GM23338 (cell line): Measurements from ENCODE around the gene CDKAL1. TPM values are rescaled to one million over a fixed set of nuclear protein-coding genes. Genes with fewer than 3 reads are reported as not detected.
"Not testable (repeated sequence)": the region's sequence is repeated elsewhere in the genome, so short reads cannot be mapped to it uniquely, and the experiment has no call there.

ENCODE experiments used
- ATAC-seq: fragments of 200-7000 bp; cut with Tn5 transposase; 3 replicates; pipeline ENCODE4 v1.9.1; 2020
- DNase-seq: peaks from one replicate; pipeline ENCODE4 v3.0.0-alpha.2; 2015; ENCODE audit warnings: low spot score
- H2AFZ ChIP-seq: fragments of 200-600 bp; sonication (generic); 2 replicates; pipeline ENCODE4 v1.8.0; 2016; ENCODE audit warnings: antibody characterized with exemption, mild to moderate bottlenecking, moderate library complexity
- H3F3A ChIP-seq: fragments of 200-600 bp; sonication (generic); replicated peaks from 2 replicates; pipeline ENCODE4 v1.8.0; 2017; ENCODE audit warnings: antibody characterized with exemption, mixed run types, low read depth
- H3K27ac ChIP-seq: fragments of 200-600 bp; sonication (generic); 2 replicates; pipeline ENCODE4 v1.6.1; 2016; ENCODE audit warnings: low read depth
- H3K27me3 ChIP-seq: fragments of 200-600 bp; sonication (generic); 2 replicates; pipeline ENCODE4 v1.8.0; 2016; ENCODE audit warnings: mild to moderate bottlenecking, mixed run types, moderate library complexity; ENCODE audit not compliant: insufficient read depth
- H3K36me3 ChIP-seq: fragments of 200-600 bp; sonication (generic); 2 replicates; pipeline ENCODE4 v1.8.0; 2016; ENCODE audit warnings: mild to moderate bottlenecking; ENCODE audit not compliant: insufficient read depth
- H3K4me1 ChIP-seq: fragments of 200-600 bp; sonication (generic); 2 replicates; pipeline ENCODE4 v1.8.0; 2016; ENCODE audit warnings: mild to moderate bottlenecking, moderate library complexity; ENCODE audit not compliant: insufficient read depth
- H3K4me2 ChIP-seq: fragments of 200-600 bp; sonication (generic); 2 replicates; pipeline ENCODE4 v1.7.1; 2017; ENCODE audit warnings: mixed run types
- H3K4me3 ChIP-seq: fragments of 200-600 bp; sonication (generic); 2 replicates; pipeline ENCODE4 v1.6.1; 2016; ENCODE audit warnings: mixed run types
- H3K79me2 ChIP-seq: fragments of 200-600 bp; sonication (generic); replicated peaks from 2 replicates; pipeline ENCODE4 v1.8.0; 2017; ENCODE audit warnings: mild to moderate bottlenecking; ENCODE audit not compliant: insufficient read depth
- H3K9me2 ChIP-seq: fragments of 200-600 bp; sonication (generic); 2 replicates; pipeline ENCODE4 v1.8.0; 2017; ENCODE audit not compliant: insufficient read depth
- H4K20me1 ChIP-seq: fragments of 200-600 bp; sonication (generic); replicated peaks from 2 replicates; pipeline ENCODE4 v1.8.0; 2017; ENCODE audit warnings: mild to moderate bottlenecking; ENCODE audit not compliant: insufficient read depth
- H3K27ac Mint-ChIP-seq: 2 replicates; pipeline ENCODE4 v1.8.0; 2020; ENCODE audit warnings: inconsistent platforms, mild to moderate bottlenecking, moderate library complexity, mixed read lengths
- H3K27me3 Mint-ChIP-seq: 3 replicates; pipeline ENCODE4 v1.8.0; 2022; ENCODE audit warnings: low read depth, mild to moderate bottlenecking, moderate library complexity, mixed read lengths, inconsistent platforms; ENCODE audit not compliant: insufficient read depth, poor library complexity
- H3K36me3 Mint-ChIP-seq: 3 replicates; pipeline ENCODE4 v1.8.0; 2021; ENCODE audit warnings: low read depth, mild to moderate bottlenecking, inconsistent platforms, moderate library complexity, mixed read lengths
- H3K4me1 Mint-ChIP-seq: 3 replicates; pipeline ENCODE4 v1.8.0; 2020; ENCODE audit warnings: mild to moderate bottlenecking, inconsistent platforms, mixed read lengths
- H3K4me3 Mint-ChIP-seq: 3 replicates; pipeline ENCODE4 v1.8.0; 2021; ENCODE audit warnings: moderate library complexity, mild to moderate bottlenecking, inconsistent platforms, mixed read lengths
- H3K9me3 Mint-ChIP-seq: 3 replicates; pipeline ENCODE4 v1.8.0; 2020; ENCODE audit warnings: moderate library complexity, mild to moderate bottlenecking, inconsistent platforms, mixed read lengths
- CREB1 ChIP-seq: fragments of 250-450 bp; sonication (Bioruptor Pico); IDR thresholded peaks from 2 replicates; pipeline ENCODE4 v1.5.0; 2020; ENCODE audit warnings: low read depth, mild to moderate bottlenecking, moderate library complexity
- CTCF ChIP-seq, 2 experiments: fragments of 200-600 bp in 1 of 2; sonication (generic) in 1 of 2; conservative IDR thresholded peaks; 2 replicates each; pipeline versions ENCODE4 v1.5.1 to v1.6.1; 2016 to 2017; ENCODE audit warnings: antibody characterized with exemption in 2 of 2, low read depth in 2 of 2, mild to moderate bottlenecking in 2 of 2, moderate library complexity in 1 of 2
- ETS1 ChIP-seq: IDR thresholded peaks from 2 replicates; pipeline ENCODE4 v1.6.1; 2016; ENCODE audit warnings: antibody characterized with exemption
- EZH2 ChIP-seq: fragments of 200-600 bp; sonication (generic); IDR thresholded peaks from one replicate; pipeline ENCODE4 v1.8.0; 2017; ENCODE audit warnings: antibody characterized with exemption, mild to moderate bottlenecking, low read depth; ENCODE audit not compliant: unreplicated experiment
- EZH2phosphoT487 ChIP-seq: fragments of 200-600 bp; sonication (generic); IDR thresholded peaks from one replicate; pipeline ENCODE4 v1.8.1; 2018; ENCODE audit warnings: antibody characterized with exemption; ENCODE audit not compliant: unreplicated experiment
- JUNB ChIP-seq: IDR thresholded peaks from one replicate; pipeline ENCODE4 v1.6.1; 2016; ENCODE audit warnings: antibody characterized with exemption; ENCODE audit not compliant: unreplicated experiment
- NANOG ChIP-seq: IDR thresholded peaks from 2 replicates; pipeline ENCODE4 v1.6.1; 2016; ENCODE audit warnings: antibody characterized with exemption, borderline replicate concordance
- POLR2AphosphoS5 ChIP-seq: IDR thresholded peaks from 2 replicates; pipeline ENCODE4 v1.6.1; 2016; ENCODE audit warnings: antibody characterized with exemption, low read depth
- STAT1 ChIP-seq: IDR thresholded peaks from one replicate; pipeline ENCODE4 v1.6.1; 2016; ENCODE audit warnings: antibody characterized with exemption; ENCODE audit not compliant: unreplicated experiment
- ZNF114 ChIP-seq: fragments of 250-450 bp; sonication (Bioruptor Pico); IDR thresholded peaks from 2 replicates; pipeline ENCODE4 v1.5.0; 2020; ENCODE audit warnings: mild to moderate bottlenecking, moderate library complexity
- ZNF331 ChIP-seq: fragments of 250-450 bp; sonication (Bioruptor Pico); IDR thresholded peaks from 2 replicates; pipeline ENCODE4 v1.5.0; 2020; ENCODE audit warnings: low read depth, mild to moderate bottlenecking, moderate library complexity
- polyA plus RNA-seq: library from polyadenylated mRNA; unstranded; fragments of >200 nt; fragmentation: Nextera tagmentation; extraction: Ambion mirVana; gene quantifications from 2 replicates; pipeline ENCODE4 v1.2.1, GENCODE V29; 2016
- total RNA-seq: library from RNA; depleted of rRNA; stranded (reverse); fragments of >200 nt; shearing (Covaris generic); gene quantifications from 2 replicates; pipeline ENCODE4 v1.2.3, GENCODE V29; 2014
- TF ChIP-seq, protein P1 (sequence below): IDR thresholded peaks from one replicate; pipeline ENCODE4 v1.6.1; 2018; ENCODE audit warnings: antibody characterized with exemption; ENCODE audit not compliant: unreplicated experiment

The CDKAL1 gene
- total and polyA plus RNA-seq, 2 experiments from 2014 or later = 17.8 to 35.0 TPM

GRCh38 chr6:20610636-20611370, 76.5 kb downstream of the CDKAL1 start (continued):
- no peak for TF ChIP-seq JUNB
- TF ChIP-seq NANOG = no peak
- no peak for TF ChIP-seq ZNF114 (CRISPR knock-in tag)
- no peak for TF ChIP-seq ETS1
- TF ChIP-seq EZH2phosphoT487 = no peak
- TF ChIP-seq POLR2AphosphoS5 = no peak
- TF ChIP-seq CTCF (conservative IDR thresholded peaks at IDR 0.05; ENCODE audit: low read depth in 2 of 2) = no peak
- TF ChIP-seq STAT1 = no peak
- no peak for TF ChIP-seq ZNF331 (CRISPR knock-in tag)
- no peak for TF ChIP-seq EZH2
- no peak for TF ChIP-seq CREB1 (CRISPR knock-in tag)

GRCh38 chr6:20617537-20617936, 83.3 kb downstream of the CDKAL1 start:
- H3K27me3 Mint-ChIP-seq, H3K27ac ChIP-seq, ATAC-seq, H4K20me1 ChIP-seq, H3K27ac Mint-ChIP-seq, H3K4me2 ChIP-seq, H3K36me3 Mint-ChIP-seq, H2AFZ ChIP-seq, H3F3A ChIP-seq, H3K27me3 ChIP-seq, H3K4me3 ChIP-seq, H3K36me3 ChIP-seq, H3K4me1 ChIP-seq, DNase-seq, H3K9me2 ChIP-seq, H3K4me3 Mint-ChIP-seq, H3K9me3 Mint-ChIP-seq: not testable (repeated sequence)
- peaks cover 12% of the 10 kb centered on the region for H3K79me2 ChIP-seq
- H3K4me1 Mint-ChIP-seq = peaks cover 10% of the 10 kb centered on the region; the same call in 2 of the 3 replicates

- Histone ChIP-seq H3K4me1 (no peaks in the 10 kb centered on the region), H3K9me2 (no peaks in the 10 kb centered on the region), H3K27me3 (no peaks in the 10 kb centered on the region), H3K27ac (no peak overlapping the region), H3F3A (no peaks in the 10 kb centered on the region), H3K36me3 (no peaks in the 10 kb centered on the region), H3K4me3 (no peak overlapping the region), H4K20me1 (no peaks in the 10 kb centered on the region), H2AFZ (no peak overlapping the region), H3K79me2 (peaks cover 12% of the 10 kb centered on the region), H3K4me2 (no peak overlapping the region)
- DNase-seq = no peak
- no peaks in the 10 kb centered on the region for H3K27me3 Mint-ChIP-seq
- H3K4me3 Mint-ChIP-seq = no peak overlapping the region
- H3K9me3 Mint-ChIP-seq = no peaks in the 10 kb centered on the region
- peaks cover 10% of the 10 kb centered on the region; the same call in 2 of the 3 replicates for H3K4me1 Mint-ChIP-seq
- no peak overlapping the region for H3K27ac Mint-ChIP-seq
- ATAC-seq = no peak
- peaks cover 5% of the 10 kb centered on the region; the same call in 2 of the 3 replicates for H3K36me3 Mint-ChIP-seq
- TF ChIP-seq STAT1 = no peak
- no peak for TF ChIP-seq POLR2AphosphoS5
- TF ChIP-seq ZNF331 (CRISPR knock-in tag) = no peak
- TF ChIP-seq EZH2phosphoT487 = no peak
- no peak for TF ChIP-seq JUNB
- no peak for TF ChIP-seq CREB1 (CRISPR knock-in tag)
- no peak for TF ChIP-seq CTCF (conservative IDR thresholded peaks at IDR 0.05; ENCODE audit: low read depth in 2 of 2)
- TF ChIP-seq NANOG = no peak
- TF ChIP-seq, protein P1, sequence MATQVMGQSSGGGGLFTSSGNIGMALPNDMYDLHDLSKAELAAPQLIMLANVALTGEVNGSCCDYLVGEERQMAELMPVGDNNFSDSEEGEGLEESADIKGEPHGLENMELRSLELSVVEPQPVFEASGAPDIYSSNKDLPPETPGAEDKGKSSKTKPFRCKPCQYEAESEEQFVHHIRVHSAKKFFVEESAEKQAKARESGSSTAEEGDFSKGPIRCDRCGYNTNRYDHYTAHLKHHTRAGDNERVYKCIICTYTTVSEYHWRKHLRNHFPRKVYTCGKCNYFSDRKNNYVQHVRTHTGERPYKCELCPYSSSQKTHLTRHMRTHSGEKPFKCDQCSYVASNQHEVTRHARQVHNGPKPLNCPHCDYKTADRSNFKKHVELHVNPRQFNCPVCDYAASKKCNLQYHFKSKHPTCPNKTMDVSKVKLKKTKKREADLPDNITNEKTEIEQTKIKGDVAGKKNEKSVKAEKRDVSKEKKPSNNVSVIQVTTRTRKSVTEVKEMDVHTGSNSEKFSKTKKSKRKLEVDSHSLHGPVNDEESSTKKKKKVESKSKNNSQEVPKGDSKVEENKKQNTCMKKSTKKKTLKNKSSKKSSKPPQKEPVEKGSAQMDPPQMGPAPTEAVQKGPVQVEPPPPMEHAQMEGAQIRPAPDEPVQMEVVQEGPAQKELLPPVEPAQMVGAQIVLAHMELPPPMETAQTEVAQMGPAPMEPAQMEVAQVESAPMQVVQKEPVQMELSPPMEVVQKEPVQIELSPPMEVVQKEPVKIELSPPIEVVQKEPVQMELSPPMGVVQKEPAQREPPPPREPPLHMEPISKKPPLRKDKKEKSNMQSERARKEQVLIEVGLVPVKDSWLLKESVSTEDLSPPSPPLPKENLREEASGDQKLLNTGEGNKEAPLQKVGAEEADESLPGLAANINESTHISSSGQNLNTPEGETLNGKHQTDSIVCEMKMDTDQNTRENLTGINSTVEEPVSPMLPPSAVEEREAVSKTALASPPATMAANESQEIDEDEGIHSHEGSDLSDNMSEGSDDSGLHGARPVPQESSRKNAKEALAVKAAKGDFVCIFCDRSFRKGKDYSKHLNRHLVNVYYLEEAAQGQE = no peak
- TF ChIP-seq EZH2 = no peak
- TF ChIP-seq ZNF114 (CRISPR knock-in tag) = no peak
Observed at GRCh38 chr6:20620043-20620442, 85.8 kb downstream of the CDKAL1 start.
